ENCODE measurements around the gene UCKL1.

Gene UCKL1

GRCh38 chr20:63945031-63945658 lies 11.1 kb downstream of the UCKL1 start:
- Histone ChIP-seq H3K4me3 (ENCODE audit: low read depth in 1 of 2, low read length in 2 of 2) (no peak overlapping the region), H3K36me3 (ENCODE audit: insufficient read depth, low read length) (peaks cover 29% of the 10 kb centered on the region), H3K4me1 (ENCODE audit: insufficient read depth, low read length) (peaks cover 32% of the 10 kb centered on the region), H3K27me3 (ENCODE audit: control insufficient read depth in 1 of 2, insufficient read depth in 2 of 2, low read length in 2 of 2) (no peaks in the 10 kb centered on the region), H3K9ac (ENCODE audit: low read length) (no peak overlapping the region), H3K9me3 (ENCODE audit: low read length) (no peaks in the 10 kb centered on the region), H3K27ac (ENCODE audit: low read depth, low read length) (no peak overlapping the region)

GRCh38 chr20:63944078-63944941 lies 11.9 kb downstream of the UCKL1 start:
- H3K4me1 ChIP-seq (ENCODE audit: insufficient read depth, low read length): peaks cover 23% of the 10 kb centered on the region
- peaks cover 29% of the 10 kb centered on the region for H3K36me3 ChIP-seq (ENCODE audit: insufficient read depth, low read length)

GRCh38 chr20:63943808-63944077 lies 12.5 kb downstream of the UCKL1 start:
- peaks cover 18% of the 10 kb centered on the region for H3K4me1 ChIP-seq (ENCODE audit: insufficient read depth, low read length)
- peaks cover 29% of the 10 kb centered on the region for H3K36me3 ChIP-seq (ENCODE audit: insufficient read depth, low read length)
- H3K4me3 ChIP-seq (ENCODE audit: low read depth in 1 of 2, low read length in 2 of 2): no peak overlapping the region
- no peaks in the 10 kb centered on the region for H3K9me3 ChIP-seq (ENCODE audit: low read length)
- H3K9ac ChIP-seq (ENCODE audit: low read length): no peak overlapping the region
- no peak overlapping the region for H3K27ac ChIP-seq (ENCODE audit: low read depth, low read length)
- H3K27me3 ChIP-seq (ENCODE audit: control insufficient read depth in 1 of 2, insufficient read depth in 2 of 2, low read length in 2 of 2): no peaks in the 10 kb centered on the region

More at GRCh38 chr20:63944078-63944941, 11.9 kb downstream of the UCKL1 start:
- Histone ChIP-seq H3K9me3 (ENCODE audit: low read length) (no peaks in the 10 kb centered on the region), H3K27me3 (ENCODE audit: control insufficient read depth in 1 of 2, insufficient read depth in 2 of 2, low read length in 2 of 2) (no peaks in the 10 kb centered on the region), H3K27ac (ENCODE audit: low read depth, low read length) (no peak overlapping the region), H3K9ac (ENCODE audit: low read length) (no peak overlapping the region), H3K4me3 (ENCODE audit: low read depth in 1 of 2, low read length in 2 of 2) (no peak overlapping the region)

GRCh38 chr20:63942969-63943807 lies 13.0 kb downstream of the UCKL1 start:
- Histone ChIP-seq H3K9ac (ENCODE audit: low read length) (no peak overlapping the region), H3K4me1 (ENCODE audit: insufficient read depth, low read length) (peaks cover 12% of the 10 kb centered on the region), H3K4me3 (ENCODE audit: low read depth in 1 of 2, low read length in 2 of 2) (no peak overlapping the region), H3K27ac (ENCODE audit: low read depth, low read length) (no peak overlapping the region), H3K9me3 (ENCODE audit: low read length) (no peaks in the 10 kb centered on the region), H3K36me3 (ENCODE audit: insufficient read depth, low read length) (peaks cover 29% of the 10 kb centered on the region), H3K27me3 (ENCODE audit: control insufficient read depth in 1 of 2, insufficient read depth in 2 of 2, low read length in 2 of 2) (no peaks in the 10 kb centered on the region)

GRCh38 chr20:63942250-63942951 lies 13.8 kb downstream of the UCKL1 start:
- H3K4me3 ChIP-seq (ENCODE audit: low read depth in 1 of 2, low read length in 2 of 2): no peak overlapping the region
- no peak overlapping the region for H3K9ac ChIP-seq (ENCODE audit: low read length)
- no peaks in the 10 kb centered on the region for H3K9me3 ChIP-seq (ENCODE audit: low read length)
- no peaks in the 10 kb centered on the region for H3K27me3 ChIP-seq (ENCODE audit: control insufficient read depth in 1 of 2, insufficient read depth in 2 of 2, low read length in 2 of 2)
- no peak overlapping the region for H3K27ac ChIP-seq (ENCODE audit: low read depth, low read length)
- peaks cover 29% of the 10 kb centered on the region for H3K36me3 ChIP-seq (ENCODE audit: insufficient read depth, low read length)
- peaks cover 5% of the 10 kb centered on the region for H3K4me1 ChIP-seq (ENCODE audit: insufficient read depth, low read length)

GRCh38 chr20:63941282-63942081 lies 14.7 kb downstream of the UCKL1 start:
- H3K27me3 ChIP-seq (ENCODE audit: control insufficient read depth in 1 of 2, insufficient read depth in 2 of 2, low read length in 2 of 2): no peaks in the 10 kb centered on the region
- H3K9me3 ChIP-seq (ENCODE audit: low read length): no peaks in the 10 kb centered on the region
- H3K4me3 ChIP-seq (ENCODE audit: low read depth in 1 of 2, low read length in 2 of 2): no peak overlapping the region
- no peak overlapping the region for H3K27ac ChIP-seq (ENCODE audit: low read depth, low read length)
- no peaks in the 10 kb centered on the region for H3K4me1 ChIP-seq (ENCODE audit: insufficient read depth, low read length)
- H3K36me3 ChIP-seq (ENCODE audit: insufficient read depth, low read length): peaks cover 29% of the 10 kb centered on the region
- H3K9ac ChIP-seq (ENCODE audit: low read length): no peak overlapping the region

- H3K4me3 ChIP-seq (ENCODE audit: low read depth in 1 of 2, low read length in 2 of 2): no peak overlapping the region
- no peaks in the 10 kb centered on the region for H3K27me3 ChIP-seq (ENCODE audit: control insufficient read depth in 1 of 2, insufficient read depth in 2 of 2, low read length in 2 of 2)
- H3K4me1 ChIP-seq (ENCODE audit: insufficient read depth, low read length): no peaks in the 10 kb centered on the region
- peaks cover 30% of the 10 kb centered on the region for H3K36me3 ChIP-seq (ENCODE audit: insufficient read depth, low read length)
- H3K9me3 ChIP-seq (ENCODE audit: low read length): no peaks in the 10 kb centered on the region
- H3K27ac ChIP-seq (ENCODE audit: low read depth, low read length): no peak overlapping the region
- no peak overlapping the region for H3K9ac ChIP-seq (ENCODE audit: low read length)
These were observed 15.5 kb downstream of the UCKL1 start for GRCh38 chr20:63940472-63941266.

GRCh38 chr20:63940071-63940471 lies 16.1 kb downstream of the UCKL1 start:
- Histone ChIP-seq H3K9me3 (ENCODE audit: low read length) (no peaks in the 10 kb centered on the region), H3K36me3 (ENCODE audit: insufficient read depth, low read length) (peaks cover 31% of the 10 kb centered on the region), H3K4me1 (ENCODE audit: insufficient read depth, low read length) (no peaks in the 10 kb centered on the region), H3K4me3 (ENCODE audit: low read depth in 1 of 2, low read length in 2 of 2) (no peak overlapping the region), H3K9ac (ENCODE audit: low read length) (no peak overlapping the region), H3K27me3 (ENCODE audit: control insufficient read depth in 1 of 2, insufficient read depth in 2 of 2, low read length in 2 of 2) (no peaks in the 10 kb centered on the region), H3K27ac (ENCODE audit: low read depth, low read length) (no peak overlapping the region)

- Histone ChIP-seq H3K4me1 (ENCODE audit: insufficient read depth, low read length) (no peaks in the 10 kb centered on the region), H3K27ac (ENCODE audit: low read depth, low read length) (no peak overlapping the region), H3K36me3 (ENCODE audit: insufficient read depth, low read length) (peaks cover 32% of the 10 kb centered on the region), H3K9me3 (ENCODE audit: low read length) (no peaks in the 10 kb centered on the region), H3K4me3 (ENCODE audit: low read depth in 1 of 2, low read length in 2 of 2) (no peak overlapping the region), H3K9ac (ENCODE audit: low read length) (no peak overlapping the region), H3K27me3 (ENCODE audit: control insufficient read depth in 1 of 2, insufficient read depth in 2 of 2, low read length in 2 of 2) (no peaks in the 10 kb centered on the region)
These were observed 16.9 kb downstream of the UCKL1 start for GRCh38 chr20:63939061-63939935.
